K562 (cell line): ENCODE results near the gene NSF. TPM values are rescaled to one million over a fixed set of nuclear protein-coding genes. Genes with fewer than 3 reads are reported as not detected.
A peak's percentile ranks its signal among the peaks of the same experiment; 100 is the strongest.

Source experiments
- ATAC-seq: fragments of 200-7000 bp; cut with Tn5 transposase; 3 replicates; pipeline ENCODE4 v1.9.1; 2020; ENCODE audit warnings: moderate library complexity
- BruUV-seq: library from RNA; stranded (reverse); fragments of 400-500 nt; replicated peaks from 2 replicates; lab custom pipeline; 2021; lab: Mats Ljungman, UMichigan
- CTCF ChIA-PET: fragments of 300-600 bp; formaldehyde crosslinking; extraction: SDS; loops from one replicate; lab custom pipeline; 2021; ENCODE audit warnings: low intra/inter-chr PET ratio; lab: Yijun Ruan, JAX
- POLR2A ChIA-PET: fragments of 300-600, 350-650 bp; sonication (Branson Sonifier 250); formaldehyde crosslinking; extraction: SDS; loops from one replicate; lab custom pipeline; 2021; ENCODE audit warnings: antibody characterized with exemption, inconsistent platforms; lab: Yijun Ruan, JAX
- DNase-seq, 4 experiments: peaks; one replicate each; pipeline versions ENCODE4 v3.0.0 to v3.0.0-alpha.2; 2011 to 2018; ENCODE audit warnings: low spot score in 3 of 4, mixed read lengths in 3 of 4; ENCODE audit errors: extremely low read depth in 1 of 4
- FAIRE-seq: peaks from 2 replicates; lab custom pipeline; 2011; peaks lifted over from hg19 to GRCh38; lab: Jason Lieb, UNC
- H2AFZ ChIP-seq: 2 replicates; pipeline ENCODE4 v1.6.0; 2011; ENCODE audit warnings: low read depth, low read length, control low read depth, inconsistent platforms
- H3K27ac ChIP-seq: fragments of 200-600 bp; 3 replicates; pipeline ENCODE4 v1.8.0; 2011; ENCODE audit warnings: low read depth, mild to moderate bottlenecking, control low read depth, inconsistent platforms, low read length, moderate library complexity, mixed read lengths; ENCODE audit errors: extremely low read depth
- H3K27me3 ChIP-seq, 2 experiments: fragments of 300-600 bp in 1 of 2; 2 replicates in 1 of 2; 3 replicates in 1 of 2; pipeline versions ENCODE4 v1.6.0 to v1.8.0; 2011; ENCODE audit warnings: inconsistent platforms in 2 of 2, low read length in 2 of 2, mild to moderate bottlenecking in 1 of 2, mixed read lengths in 1 of 2, moderate library complexity in 1 of 2; ENCODE audit not compliant: control insufficient read depth in 2 of 2, insufficient read depth in 2 of 2
- H3K36me3 ChIP-seq: fragments of 300-600 bp; 3 replicates; pipeline ENCODE4 v1.8.0; 2011; ENCODE audit warnings: mild to moderate bottlenecking, low read length, inconsistent platforms; ENCODE audit not compliant: control insufficient read depth, insufficient read depth
- H3K4me1 ChIP-seq, 2 experiments: fragments of 200-600 bp in 1 of 2; replicated peaks in 1 of 2; 2 replicates in 1 of 2; 3 replicates in 1 of 2; pipeline versions ENCODE4 v1.5.1 to v1.8.0; 2011; ENCODE audit warnings: inconsistent platforms in 2 of 2, low read length in 2 of 2, mild to moderate bottlenecking in 1 of 2, mixed read lengths in 1 of 2, moderate library complexity in 1 of 2; ENCODE audit not compliant: control insufficient read depth in 2 of 2, insufficient read depth in 2 of 2
- H3K4me2 ChIP-seq: 2 replicates; pipeline ENCODE4 v1.6.1; 2011; ENCODE audit warnings: low read length, control low read depth, inconsistent platforms, mixed read lengths; ENCODE audit not compliant: insufficient read depth
- H3K4me3 ChIP-seq: fragments of 200-600 bp; sonication (generic), shearing (Covaris generic); 2 replicates; pipeline ENCODE4 v1.5.1; 2016; ENCODE audit warnings: control low read depth, inconsistent platforms
- H3K79me2 ChIP-seq: fragments of 200-600 bp; 3 replicates; pipeline ENCODE4 v1.8.0; 2011; ENCODE audit warnings: low read length, inconsistent platforms; ENCODE audit not compliant: control insufficient read depth, insufficient read depth
- H3K9ac ChIP-seq, 2 experiments: 2 replicates each; pipeline versions ENCODE4 v1.6.0 to v1.6.1; 2011; ENCODE audit warnings: low read depth in 2 of 2, low read length in 2 of 2, control low read depth in 1 of 2, inconsistent platforms in 1 of 2, mild to moderate bottlenecking in 1 of 2, mixed read lengths in 1 of 2; ENCODE audit not compliant: insufficient read depth in 1 of 2
- H3K9me1 ChIP-seq: one replicate; pipeline ENCODE4 v1.6.0; 2011; ENCODE audit warnings: inconsistent platforms, mild to moderate bottlenecking, low read length, moderate library complexity; ENCODE audit not compliant: control insufficient read depth, insufficient read depth
- H3K9me3 ChIP-seq: replicated peaks from 2 replicates; pipeline ENCODE4 v1.5.1; 2011; ENCODE audit warnings: low read depth, low read length, inconsistent platforms; ENCODE audit not compliant: control insufficient read depth, insufficient read depth
- H4K20me1 ChIP-seq: replicated peaks from 2 replicates; pipeline ENCODE4 v1.6.1; 2011; ENCODE audit warnings: low read length, inconsistent platforms, mixed read lengths; ENCODE audit not compliant: control insufficient read depth, insufficient read depth
- BCOR ChIP-seq: fragments of 450-650 bp; IDR thresholded peaks from 2 replicates; pipeline ENCODE4 v1.6.1; 2016
- CREB1 ChIP-seq, 2 experiments: sonication (generic) in 1 of 2; formaldehyde crosslinking in 1 of 2; IDR thresholded peaks; 2 replicates each; pipeline versions ENCODE4 v1.6.1 to v1.8.0; 2012 to 2022; ENCODE audit warnings: inconsistent platforms in 1 of 2, mild to moderate bottlenecking in 1 of 2, missing genetic modification reagents in 1 of 2, moderate library complexity in 1 of 2
- E2F1 ChIP-seq: sonication (generic); formaldehyde crosslinking; IDR thresholded peaks from 2 replicates; pipeline ENCODE4 v1.8.1; 2023; ENCODE audit warnings: mild to moderate bottlenecking, missing genetic modification reagents, moderate library complexity
- EP400 ChIP-seq: fragments of 450-650 bp; IDR thresholded peaks from 2 replicates; pipeline ENCODE4 v1.6.1; 2017; ENCODE audit warnings: antibody characterized with exemption, mild to moderate bottlenecking, moderate library complexity
- FOXA3 ChIP-seq, 2 experiments: fragments of 450-650 bp in 1 of 2; sonication (generic) in 1 of 2; formaldehyde crosslinking; IDR thresholded peaks in 1 of 2; conservative IDR thresholded peaks in 1 of 2; 2 replicates each; pipeline versions ENCODE4 v1.4.0 to v1.8.0; 2020 to 2022; ENCODE audit warnings: mild to moderate bottlenecking in 2 of 2, missing genetic modification reagents in 1 of 2
- KHSRP ChIP-seq: fragments of 450-650 bp; IDR thresholded peaks from 2 replicates; pipeline ENCODE4 v1.6.1; 2017
- LCOR ChIP-seq: sonication (generic); formaldehyde crosslinking; IDR thresholded peaks from 2 replicates; pipeline ENCODE4 v1.8.0; 2022; ENCODE audit warnings: mild to moderate bottlenecking, missing genetic modification reagents
- MAFK ChIP-seq: IDR thresholded peaks from 2 replicates; pipeline ENCODE4 v1.6.1; 2011; ENCODE audit warnings: low read length, improper control_type of control experiment
- MCM7 ChIP-seq, 2 experiments: fragments of 450-650 bp; IDR thresholded peaks; 2 replicates each; pipeline ENCODE4 v1.6.1; 2016 to 2018
- PTRF ChIP-seq: fragments of 450-650 bp; IDR thresholded peaks from 2 replicates; pipeline ENCODE4 v1.6.1; 2016; ENCODE audit warnings: mild to moderate bottlenecking, missing genetic modification characterization, missing compliant biosample characterization
- RBM14 ChIP-seq: fragments of 200-400 bp; formaldehyde crosslinking; IDR thresholded peaks from 2 replicates; pipeline ENCODE4 v1.6.1; 2018; ENCODE audit warnings: low read depth, mild to moderate bottlenecking, low read length, moderate library complexity, borderline replicate concordance; ENCODE audit not compliant: insufficient read depth
- XRCC5 ChIP-seq: fragments of 200-400 bp; formaldehyde crosslinking; IDR thresholded peaks from 2 replicates; pipeline ENCODE4 v1.6.1; 2017; ENCODE audit warnings: low read depth, mild to moderate bottlenecking, low read length
- ZBTB33 ChIP-seq: sonication (generic); formaldehyde crosslinking; IDR thresholded peaks from 2 replicates; pipeline ENCODE4 v1.8.1; 2023; ENCODE audit warnings: mild to moderate bottlenecking, missing genetic modification reagents
- ZNF316 ChIP-seq: fragments of 450-650 bp; IDR thresholded peaks from 2 replicates; pipeline ENCODE4 v1.6.1; 2016
- ZNF431 ChIP-seq: sonication (generic); formaldehyde crosslinking; IDR thresholded peaks from 2 replicates; pipeline ENCODE4 v1.8.0; 2022; ENCODE audit warnings: mild to moderate bottlenecking, missing genetic modification reagents
- ZSCAN32 ChIP-seq: fragments of 450-650 bp; formaldehyde crosslinking; IDR thresholded peaks from 2 replicates; pipeline ENCODE4 v1.4.0; 2020; ENCODE audit warnings: mild to moderate bottlenecking, moderate library complexity
- WGBS: fragments of 100-300 bp; shearing (Covaris generic); methylation state at CpG from one replicate; pipeline ENCODE4 v1.1.6; 2016; ENCODE audit warnings: low coverage, mixed read lengths; ENCODE audit not compliant: insufficient coverage; ENCODE audit errors: missing lambda C conversion rate; 5-methylcytosine and 5-hydroxymethylcytosine counted together
- in situ Hi-C: fragments of 300-500 bp; cut with MboI; formaldehyde crosslinking; loops from 4 replicates; pipeline ENCODE4 v1.15.0; 2018; ENCODE audit warnings: inconsistent platforms, mixed read lengths
- intact Hi-C: fragments of 100-400 bp; cut with micrococcal nuclease; formaldehyde crosslinking; loops from 2 replicates; pipeline ENCODE4 v1.14.2; 2022
- polyA plus RNA-seq, 8 experiments: library from polyadenylated mRNA; depleted of rRNA in 4 of 8; stranded (reverse) in 5 of 8; unstranded in 3 of 8; fragments of >200 nt; fragmentation: Nextera tagmentation in 2 of 8; fragmentation: Illumina TruSeq in 1 of 8; extraction: Ambion mirVana in 2 of 8; extraction: Trizol in 1 of 8; gene quantifications; 2 replicates each; pipeline versions ENCODE4 v1.2.1 to v1.2.3, GENCODE V29; 2011 to 2014; ENCODE audit warnings: inconsistent platforms in 1 of 8, missing spikeins in 1 of 8
- total RNA-seq, 7 experiments: library from RNA; depleted of rRNA in 6 of 7; stranded (reverse); fragments of >200 nt in 6 of 7; fragmentation: Illumina TruSeq in 2 of 7; extraction: Trizol in 2 of 7; gene quantifications; 2 replicates each; pipeline versions ENCODE4 v1.2.1 to v1.2.3, GENCODE V29; 2011 to 2021; ENCODE audit warnings: low replicate concordance in 1 of 7

The NSF gene
- total and polyA plus RNA-seq, 9 of the 15 experiments (the other 6 are each of a cell fraction or from before 2014, with no cell fraction given) = 16.7 to 39.8 (median 36.7) TPM

- Histone ChIP-seq H3K4me1 (peaks cover 36 to 67% of the 10 kb centered on the region in 2 experiments), H3K9ac (peak overlapping the region in 1 of 2 experiments; percentile 8; a peak in 1 of 4 replicates), H3K9me1 (no peaks in the 10 kb centered on the region), H4K20me1 (no peaks in the 10 kb centered on the region), H3K9me3 (no peaks in the 10 kb centered on the region), H2AFZ (peak overlapping the region; percentile 88), H3K4me2 (no peak overlapping the region; the same call in 1 of the 2 replicates), H3K36me3 (no peaks in the 10 kb centered on the region), H3K4me3 (no peak overlapping the region), H3K27me3 (no peaks in the 10 kb centered on the region), H3K79me2 (no peaks in the 10 kb centered on the region), H3K27ac (no peak overlapping the region; the same call in 2 of the 3 replicates)
- WGBS = 47% methylated on average over 9 of the region's 9 CpGs
- in situ Hi-C loops (no loop called here), intact Hi-C loops (loop anchor here (1.0 kb wide), 1 partner anchor 40 kb away; no protein-coding TSS in a partner anchor)
- ATAC-seq (peak; percentile 96), DNase-seq (peak; percentile 77 to 87 (median 82)), FAIRE-seq (peak; percentile 89)
- CTCF ChIA-PET = no interaction called here
- no TSS peak for BruUV-seq
- POLR2A ChIA-PET = interaction anchor here (1.0 kb wide), 1 partner anchor 37 kb away, joined by 3 read pairs; no protein-coding TSS in a partner anchor
- TF ChIP-seq ZSCAN32 (no peak), ZNF431 (CRISPR knock-in tag) (no peak), XRCC5 (peak; percentile 45; the same call in 1 of the 2 replicates), MCM7 (IDR thresholded peaks at IDR 0.05) (no peak), ZBTB33 (CRISPR knock-in tag) (0 out of 2 replicates have a peak, but pooled peaks have one; percentile 12), FOXA3 (CRISPR knock-in tag; conservative IDR thresholded peaks at IDR 0.05 in 1 of 2, IDR thresholded peaks at IDR 0.05 in 1 of 2) (no peak), EP400 (no peak), RBM14 (no peak), MAFK (no peak), BCOR (no peak), KHSRP (no peak), LCOR (CRISPR knock-in tag) (no peak), ZNF316 (no peak), E2F1 (CRISPR knock-in tag) (0 out of 2 replicates have a peak, but pooled peaks have one; percentile 4), PTRF (no peak), CREB1 (IDR thresholded peaks at IDR 0.05) (no peak), CREB1 (CRISPR knock-in tag; IDR thresholded peaks at IDR 0.05) (no peak)
Measured at GRCh38 chr17:46782250-46782953, 191.9 kb downstream of the NSF start.
